ENCODE data around the gene GAP43.

Gene GAP43

DNA sequence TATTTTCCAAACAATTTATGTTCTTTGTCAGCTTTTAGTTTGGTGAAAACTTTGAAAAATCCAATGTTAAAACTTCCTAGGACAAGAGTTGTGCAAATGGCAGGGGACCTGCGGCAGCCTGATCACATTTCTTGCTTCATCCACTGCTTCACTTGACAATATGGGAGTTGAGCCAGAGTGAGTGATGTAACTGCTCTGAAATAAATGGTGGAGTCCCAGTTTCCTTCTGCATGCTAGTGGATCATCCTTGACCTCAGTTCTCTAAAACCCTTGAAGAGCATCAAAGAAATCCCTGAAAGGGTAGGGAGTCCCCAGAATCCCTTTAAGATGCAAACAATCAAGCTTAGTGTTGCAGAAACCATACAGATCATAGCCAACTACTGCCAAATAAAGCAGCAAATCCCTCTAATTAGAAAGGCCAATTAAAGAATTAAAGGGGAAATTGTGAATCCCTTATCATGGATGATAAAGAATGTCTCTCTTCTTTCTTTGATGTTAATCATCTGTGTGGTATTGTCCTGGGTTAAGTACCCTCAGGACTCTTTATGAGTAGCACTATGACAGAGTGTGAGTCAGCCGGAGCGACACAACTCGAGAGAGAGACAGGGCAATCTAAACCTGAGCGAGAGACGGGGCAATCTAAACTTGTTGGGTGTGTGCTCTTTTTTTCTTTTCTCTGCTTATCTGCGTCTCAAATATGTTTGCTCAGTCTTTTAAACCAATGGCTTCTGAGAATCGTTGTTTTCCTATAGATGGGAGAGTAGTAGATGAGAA is 41.8 kb upstream of the GAP43 start:
- H3K4me3 ChIP-seq (ENCODE audit: low read depth, low read length), result no peak overlapping the region
- DNase-seq (ENCODE audit: low read depth), result no peak
- no peak for TF ChIP-seq POLR2A (IDR thresholded peaks at IDR 0.05; ENCODE audit: extremely low read depth, insufficient read length)
- no peak for TF ChIP-seq MYC (IDR thresholded peaks at IDR 0.05; ENCODE audit: low read depth, low read length)
- TF ChIP-seq, protein P1, sequence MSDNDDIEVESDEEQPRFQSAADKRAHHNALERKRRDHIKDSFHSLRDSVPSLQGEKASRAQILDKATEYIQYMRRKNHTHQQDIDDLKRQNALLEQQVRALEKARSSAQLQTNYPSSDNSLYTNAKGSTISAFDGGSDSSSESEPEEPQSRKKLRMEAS (IDR thresholded peaks at IDR 0.05; ENCODE audit: low read depth, low read length), result no peak
- TF ChIP-seq, protein P2, sequence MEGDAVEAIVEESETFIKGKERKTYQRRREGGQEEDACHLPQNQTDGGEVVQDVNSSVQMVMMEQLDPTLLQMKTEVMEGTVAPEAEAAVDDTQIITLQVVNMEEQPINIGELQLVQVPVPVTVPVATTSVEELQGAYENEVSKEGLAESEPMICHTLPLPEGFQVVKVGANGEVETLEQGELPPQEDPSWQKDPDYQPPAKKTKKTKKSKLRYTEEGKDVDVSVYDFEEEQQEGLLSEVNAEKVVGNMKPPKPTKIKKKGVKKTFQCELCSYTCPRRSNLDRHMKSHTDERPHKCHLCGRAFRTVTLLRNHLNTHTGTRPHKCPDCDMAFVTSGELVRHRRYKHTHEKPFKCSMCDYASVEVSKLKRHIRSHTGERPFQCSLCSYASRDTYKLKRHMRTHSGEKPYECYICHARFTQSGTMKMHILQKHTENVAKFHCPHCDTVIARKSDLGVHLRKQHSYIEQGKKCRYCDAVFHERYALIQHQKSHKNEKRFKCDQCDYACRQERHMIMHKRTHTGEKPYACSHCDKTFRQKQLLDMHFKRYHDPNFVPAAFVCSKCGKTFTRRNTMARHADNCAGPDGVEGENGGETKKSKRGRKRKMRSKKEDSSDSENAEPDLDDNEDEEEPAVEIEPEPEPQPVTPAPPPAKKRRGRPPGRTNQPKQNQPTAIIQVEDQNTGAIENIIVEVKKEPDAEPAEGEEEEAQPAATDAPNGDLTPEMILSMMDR (IDR thresholded peaks at IDR 0.05; ENCODE audit: low read depth, low read length), result no peak

DNA sequence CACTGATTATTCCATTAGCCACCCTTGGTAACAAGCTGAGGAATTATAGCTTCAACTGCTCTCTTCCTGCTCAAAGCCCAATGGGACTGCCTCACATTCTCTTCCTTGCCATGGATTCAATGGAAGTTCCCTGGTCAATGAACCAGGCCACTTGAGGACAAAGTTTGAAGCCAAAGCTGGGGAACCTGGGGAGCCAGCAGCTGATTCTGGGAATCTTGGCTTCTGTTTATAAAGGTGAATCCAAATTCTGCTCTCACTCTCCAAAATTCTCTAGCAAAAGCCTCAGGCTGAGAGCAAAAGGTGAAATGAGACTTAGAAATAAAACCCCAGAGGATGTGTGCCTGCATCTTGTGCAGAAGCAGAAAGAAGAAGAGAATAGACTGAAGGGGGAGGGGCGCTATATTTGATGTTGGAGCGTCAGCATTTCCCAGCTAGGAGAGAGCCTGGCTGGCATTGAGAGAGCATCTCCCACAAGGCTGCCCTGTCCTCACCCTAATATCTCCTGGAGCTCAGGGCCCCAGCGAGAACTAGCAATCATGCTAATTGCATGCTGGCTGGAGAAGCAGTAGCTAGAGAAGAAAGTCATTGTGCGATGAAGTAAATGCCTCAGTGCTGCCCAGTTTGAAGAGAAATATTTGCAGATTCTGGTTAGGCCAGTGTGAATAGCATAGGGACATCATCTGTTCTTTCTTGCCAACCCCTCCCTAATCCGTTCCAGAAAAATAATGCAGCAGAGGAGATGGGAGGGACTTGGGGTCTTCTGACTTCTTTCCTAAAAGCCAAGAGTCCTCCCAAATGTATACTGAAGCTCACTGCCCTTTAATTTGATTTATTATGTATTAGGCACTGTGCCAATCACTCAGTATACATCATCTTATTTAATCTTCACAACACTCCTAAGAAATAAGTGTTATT is 34.9 kb upstream of the GAP43 start:
- TF ChIP-seq, protein P2 (IDR thresholded peaks at IDR 0.05; ENCODE audit: low read depth, low read length), result no peak
- TF ChIP-seq, protein P1 (IDR thresholded peaks at IDR 0.05; ENCODE audit: low read depth, low read length), result no peak
- TF ChIP-seq POLR2A (IDR thresholded peaks at IDR 0.05; ENCODE audit: extremely low read depth, insufficient read length) (no peak), MYC (IDR thresholded peaks at IDR 0.05; ENCODE audit: low read depth, low read length) (no peak)
- DNase-seq (ENCODE audit: low read depth), result no peak
- H3K4me3 ChIP-seq (ENCODE audit: low read depth, low read length), result no peak overlapping the region

DNA sequence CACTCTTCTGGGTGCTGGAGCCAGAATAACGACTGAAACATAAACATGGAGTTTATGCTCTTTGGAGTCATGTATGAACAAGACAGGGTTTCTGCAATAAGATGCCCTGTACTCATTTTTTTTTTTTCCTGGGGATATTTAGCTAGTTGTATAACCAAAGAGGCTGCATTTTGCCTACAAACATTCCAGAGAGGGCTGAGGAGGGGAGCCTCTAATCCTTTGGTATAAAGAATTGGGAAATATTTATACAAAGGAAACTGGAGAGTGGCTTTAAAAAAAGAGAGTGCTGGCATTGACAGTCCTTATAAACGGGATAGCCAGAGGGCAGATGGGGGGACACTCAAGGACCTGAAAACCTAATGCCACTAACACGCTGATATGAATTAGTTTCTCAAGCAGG is 32.4 kb upstream of the GAP43 start:
- no peak overlapping the region for H3K4me3 ChIP-seq (ENCODE audit: low read depth, low read length)
- TF ChIP-seq, protein P2 (IDR thresholded peaks at IDR 0.05; ENCODE audit: low read depth, low read length), result no peak
- TF ChIP-seq MYC (IDR thresholded peaks at IDR 0.05; ENCODE audit: low read depth, low read length), result no peak
- TF ChIP-seq POLR2A (IDR thresholded peaks at IDR 0.05; ENCODE audit: extremely low read depth, insufficient read length), result no peak
- TF ChIP-seq, protein P1 (IDR thresholded peaks at IDR 0.05; ENCODE audit: low read depth, low read length), result no peak
- DNase-seq (ENCODE audit: low read depth), result no peak

DNA sequence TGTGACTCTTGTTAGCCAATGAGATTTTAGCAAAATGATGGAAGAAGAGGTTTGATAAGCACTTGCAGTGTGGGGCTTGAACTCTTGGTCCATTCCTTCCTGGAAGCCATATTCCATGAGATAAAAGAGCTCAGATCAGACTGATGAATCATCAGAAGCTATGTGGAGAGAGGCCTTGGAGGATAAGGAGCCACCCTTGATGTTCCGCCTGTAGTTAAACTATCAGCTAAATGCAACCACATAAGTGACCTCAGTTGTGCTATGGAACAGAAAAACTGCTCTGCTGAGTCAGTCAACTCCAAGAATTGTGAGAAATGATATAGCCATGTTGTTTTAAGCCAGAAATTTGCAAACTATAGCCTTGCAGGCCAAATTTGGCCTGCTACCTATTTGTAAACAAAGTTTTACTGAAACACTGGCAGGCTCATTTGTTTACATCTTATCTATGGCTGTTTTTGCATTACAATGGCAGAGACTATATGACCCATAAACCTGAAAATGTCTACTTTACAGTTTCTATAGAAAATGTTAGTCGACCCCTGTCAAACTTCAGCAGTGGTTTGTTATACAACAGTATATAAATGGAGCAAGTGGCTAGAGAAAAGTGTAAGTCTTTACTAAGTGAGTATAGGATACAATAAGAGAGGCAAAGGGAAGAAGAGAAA is 27.6 kb upstream of the GAP43 start:
- TF ChIP-seq, protein P2 (IDR thresholded peaks at IDR 0.05; ENCODE audit: low read depth, low read length), result no peak
- TF ChIP-seq, protein P1 (IDR thresholded peaks at IDR 0.05; ENCODE audit: low read depth, low read length), result no peak
- TF ChIP-seq MYC (IDR thresholded peaks at IDR 0.05; ENCODE audit: low read depth, low read length), result no peak
- TF ChIP-seq POLR2A (IDR thresholded peaks at IDR 0.05; ENCODE audit: extremely low read depth, insufficient read length), result no peak
- no peak overlapping the region for H3K4me3 ChIP-seq (ENCODE audit: low read depth, low read length)
- DNase-seq (ENCODE audit: low read depth), result no peak

DNA sequence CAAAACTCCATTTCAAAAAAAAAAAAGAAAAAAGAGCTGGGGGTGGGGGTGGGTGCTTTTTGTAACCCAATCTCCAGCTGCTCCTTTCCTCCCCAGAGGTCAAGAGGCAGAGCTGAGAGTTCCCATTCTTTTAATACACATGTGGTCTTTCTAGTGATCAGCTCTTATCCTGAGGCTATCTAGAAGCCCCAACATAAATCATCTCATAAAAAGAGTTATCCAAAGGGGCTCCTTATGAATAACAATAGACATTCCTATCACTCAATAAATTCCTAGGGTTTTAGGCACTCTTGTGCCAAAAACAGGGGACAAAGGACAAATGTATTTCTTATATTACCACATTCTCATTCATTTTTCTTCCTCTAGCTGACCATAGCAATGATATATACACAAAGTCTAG is 25.1 kb upstream of the GAP43 start:
- no peak for TF ChIP-seq MYC (IDR thresholded peaks at IDR 0.05; ENCODE audit: low read depth, low read length)
- TF ChIP-seq, protein P1 (IDR thresholded peaks at IDR 0.05; ENCODE audit: low read depth, low read length), result no peak
- TF ChIP-seq, protein P2 (IDR thresholded peaks at IDR 0.05; ENCODE audit: low read depth, low read length), result no peak
- no peak for TF ChIP-seq POLR2A (IDR thresholded peaks at IDR 0.05; ENCODE audit: extremely low read depth, insufficient read length)
- DNase-seq (ENCODE audit: low read depth), result no peak
- H3K4me3 ChIP-seq (ENCODE audit: low read depth, low read length), result no peak overlapping the region
